ENCODE data around the gene SRRD. TPM values are rescaled to one million over a fixed set of nuclear protein-coding genes. Genes with fewer than 3 reads are reported as not detected.

The SRRD gene
- total and polyA plus RNA-seq, 2 of the 8 experiments (the other 6 are each of a cell fraction or from before 2014, with no cell fraction given) = 17.1 to 25.3 TPM

GRCh38 chr22:26541167-26541819 lies 57.6 kb downstream of the SRRD start (continued):
- TF ChIP-seq KDM4A (IDR thresholded peaks at IDR 0.05; ENCODE audit: low read depth, low read length, severe bottlenecking) = no peak
- no peak for TF ChIP-seq POLR2AphosphoS5 (IDR thresholded peaks at IDR 0.05; ENCODE audit: low read depth, low read length)
- no peak for TF ChIP-seq E2F6 (IDR thresholded peaks at IDR 0.05)
